Tibial nerve (tissue), 4 donors: ENCODE measurements around the gene IL1RL1.

Source experiments
- CTCF ChIP-seq, 5 experiments: fragments of 200-600 bp in 3 of 5; fragments of 450-650 bp in 2 of 5; sonication (generic) in 3 of 5; IDR thresholded peaks; one replicate each; pipeline ENCODE4 v1.5.1; 2016 to 2019; ENCODE audit warnings: antibody characterized with exemption in 5 of 5, mild to moderate bottlenecking in 3 of 5, moderate library complexity in 2 of 5
- EP300 ChIP-seq, 2 donors: sonication (generic); formaldehyde crosslinking; IDR thresholded peaks; one replicate each; pipeline ENCODE4 v1.6.1; 2017; ENCODE audit warnings: antibody characterized with exemption in 2 of 2, mild to moderate bottlenecking in 1 of 2
- POLR2A ChIP-seq, 2 donors: fragments of 450-650 bp; IDR thresholded peaks; one replicate each; pipeline ENCODE4 v1.6.1; 2017; ENCODE audit warnings: antibody characterized with exemption in 2 of 2, mild to moderate bottlenecking in 2 of 2, moderate library complexity in 2 of 2

GRCh38 chr2:102386004-102386403 is 74.6 kb downstream of the IL1RL1 start:
- TF ChIP-seq CTCF (IDR thresholded peaks at IDR 0.05) (no peak), POLR2A (IDR thresholded peaks at IDR 0.05) (no peak), EP300 (IDR thresholded peaks at IDR 0.05) (no peak)
